ENCODE results near the gene EXOSC7. TPM values are rescaled to one million over a fixed set of nuclear protein-coding genes. Genes with fewer than 3 reads are reported as not detected.

The EXOSC7 gene
- total and polyA plus RNA-seq, 2 of the 4 experiments (the other 2 are of a cell fraction) = 61.6 to 62.2 TPM

- dilution Hi-C loops (cut with HindIII; ENCODE audit: low sequenced_read_pairs, unreplicated experiment) = no loop called here
- POLR2A ChIA-PET (ENCODE audit: unreplicated experiment) = no interaction called here
- CTCF ChIA-PET = no interaction called here
- BruUV-seq (replicated peaks) = no TSS peak
- Histone ChIP-seq H3K4me2 (ENCODE audit: low read depth, low read length) (no peak overlapping the region), H3K18ac (ENCODE audit: low read depth, low read length) (no peak overlapping the region), H3K4ac (ENCODE audit: low read depth, low read length) (no peak overlapping the region), H3K36me3 (ENCODE audit: control insufficient read depth, insufficient read depth, low read length) (peaks cover 46% of the 10 kb centered on the region), H3K9ac (ENCODE audit: low read depth, low read length) (no peak overlapping the region), H4K5ac (ENCODE audit: low read depth, low read length) (no peak overlapping the region), H2AFZ (replicated peaks; ENCODE audit: low read length, poor library complexity) (no peak overlapping the region), H4K8ac (ENCODE audit: low read depth in 2 of 2, low read length in 2 of 2) (no peak overlapping the region), H3K56ac (ENCODE audit: extremely low read depth, insufficient read depth, low read length) (no peak overlapping the region), H4K91ac (ENCODE audit: insufficient read depth, low read depth, low read length) (no peak overlapping the region), H2BK15ac (ENCODE audit: low read depth, low read length) (no peak overlapping the region), H3K4me1 (ENCODE audit: control insufficient read depth, insufficient read depth, low read length) (peaks cover 2% of the 10 kb centered on the region; the same call in 1 of the 2 replicates), H3K27ac (ENCODE audit: insufficient read depth, low read length) (no peak overlapping the region), H3K4me3 (ENCODE audit: insufficient read depth, low read depth, low read length) (no peak overlapping the region), H3K23ac (ENCODE audit: low read depth, low read length) (no peak overlapping the region), H2AK5ac (ENCODE audit: low read depth, low read length) (no peak overlapping the region), H3K9me3 (ENCODE audit: control insufficient read depth, insufficient read depth, low read length) (no peaks in the 10 kb centered on the region), H3K14ac (replicated peaks; ENCODE audit: low read depth, low read length) (no peak overlapping the region), H2BK5ac (ENCODE audit: low read depth, low read length, poor library complexity, severe bottlenecking) (no peak overlapping the region), H2AK9ac (replicated peaks; ENCODE audit: low read depth, low read length, poor library complexity) (peak overlapping the region; percentile 15), H4K20me1 (ENCODE audit: insufficient read depth, low read length) (no peaks in the 10 kb centered on the region), H2BK120ac (ENCODE audit: low read depth, low read length) (no peak overlapping the region), H3K79me1 (ENCODE audit: low read depth in 1 of 2, low read length in 2 of 2) (no peaks in the 10 kb centered on the region), H3K9me1 (ENCODE audit: insufficient read depth, low read length) (peaks cover 6% of the 10 kb centered on the region; the same call in 1 of the 2 replicates), H3K27me3 (ENCODE audit: control insufficient read depth, insufficient read depth, low read length) (no peaks in the 10 kb centered on the region), H2BK20ac (ENCODE audit: low read depth, low read length) (no peak overlapping the region)
- intact Hi-C loops (cut with micrococcal nuclease) = no loop called here
- ATAC-seq (ENCODE audit: low read depth) = no peak
- in situ Hi-C loops (cut with MboI; ENCODE audit: low sequenced_read_pairs) = no loop called here
- WGBS, 2 experiments (ENCODE audit: extremely low coverage in 2 of 2, insufficient read length in 1 of 2) = 100% methylated on average over 5 of the region's 7 CpGs; no CpG with 5 or more reads in 1 of the 2 experiments
- DNase-seq = no peak
- TF ChIP-seq CHD1 (IDR thresholded peaks at IDR 0.05; ENCODE audit: low read depth, low read length) (no peak), POLR2A (IDR thresholded peaks at IDR 0.05; ENCODE audit: low read depth, low read length) (no peak), NFE2L2 (IDR thresholded peaks at IDR 0.05; ENCODE audit: low read depth, low read length) (no peak), FOS (IDR thresholded peaks at IDR 0.05; ENCODE audit: low read depth, low read length) (no peak), BHLHE40 (IDR thresholded peaks at IDR 0.05; ENCODE audit: low read depth, low read length) (no peak), CTCF (conservative IDR thresholded peaks at IDR 0.05; ENCODE audit: low read depth, low read length) (no peak), RAD21 (IDR thresholded peaks at IDR 0.05; ENCODE audit: low read length) (no peak), SMC3 (IDR thresholded peaks at IDR 0.05; ENCODE audit: low read depth, low read length) (no peak), CEBPB (IDR thresholded peaks at IDR 0.05; ENCODE audit: low read depth, low read length) (no peak), MAZ (IDR thresholded peaks at IDR 0.05; ENCODE audit: borderline replicate concordance, low read depth, low read length) (no peak), ELK1 (IDR thresholded peaks at IDR 0.05; ENCODE audit: borderline replicate concordance, low read depth, low read length) (no peak)
Observed at GRCh38 chr3:44927371-44927770, 48.7 kb upstream of the EXOSC7 start.

Measured in IMR-90 (cell line).